Measurements from ENCODE around the gene INAFM2. TPM values are rescaled to one million over a fixed set of nuclear protein-coding genes. Genes with fewer than 3 reads are reported as not detected.

INAFM2 gene
- total RNA-seq, 1 experiment from 2014 or later: 25.4 TPM

- no CpG with 5 or more reads among the region's 2 CpGs for WGBS (ENCODE audit: extremely low coverage, insufficient read length, low lambda C conversion rate)
- no peak overlapping the region for H3K23ac ChIP-seq (ENCODE audit: insufficient read length, low read depth, low read length)
- Mint-ChIP-seq H3K36me3 (ENCODE audit: insufficient read depth in 1 of 3, low read depth in 3 of 3) (no peaks in the 10 kb centered on the region; a peak in 1 of 7 replicates), H3K9me3 (peaks cover 0 to 2% of the 10 kb centered on the region in 2 experiments; a peak in 1 of 5 replicates), H3K27me3 (ENCODE audit: low read depth) (peaks cover 24% of the 10 kb centered on the region), H3K4me1 (peaks cover 18 to 19% of the 10 kb centered on the region in 2 experiments), H3K4me3 (no peak overlapping the region), H3K27ac (no peak overlapping the region)
- no peak overlapping the region for H4K8ac ChIP-seq (replicated peaks; ENCODE audit: insufficient read length, low read depth, low read length)
- no peak overlapping the region for H2BK20ac ChIP-seq (ENCODE audit: low read depth, low read length, poor library complexity, severe bottlenecking)
- no peak overlapping the region for H3K4me2 ChIP-seq (ENCODE audit: insufficient read depth, insufficient read length, low read length)
- peaks cover 6% of the 10 kb centered on the region; the same call in 1 of the 2 replicates for H3K4me1 ChIP-seq (ENCODE audit: insufficient read depth, low read length)
- no peaks in the 10 kb centered on the region for H3K23me2 ChIP-seq (ENCODE audit: insufficient read length, low read depth, low read length, poor library complexity, severe bottlenecking)
- no peak overlapping the region for H2BK120ac ChIP-seq (ENCODE audit: low read depth, low read length, poor library complexity, severe bottlenecking)
- no peak overlapping the region for H3K27ac ChIP-seq (ENCODE audit: insufficient read length, low read depth, low read length)
- H4K5ac ChIP-seq (ENCODE audit: insufficient read length, low read depth, low read length): no peak overlapping the region
- no peaks in the 10 kb centered on the region for H3K79me2 ChIP-seq (ENCODE audit: insufficient read depth, low read length)
- H2AFZ ChIP-seq (ENCODE audit: low read length): no peak overlapping the region
- no peak overlapping the region for H3K4ac ChIP-seq (ENCODE audit: low read depth, low read length)
- no peak overlapping the region for H3K14ac ChIP-seq (ENCODE audit: insufficient read depth, low read length)
- no peaks in the 10 kb centered on the region for H3K9me3 ChIP-seq (ENCODE audit: control insufficient read depth, low read depth, low read length)
- no peak overlapping the region for H2BK15ac ChIP-seq (ENCODE audit: low read depth, low read length)
- H3K56ac ChIP-seq (ENCODE audit: insufficient read length, low read depth, low read length): no peak overlapping the region
- H2BK5ac ChIP-seq (ENCODE audit: insufficient read length, low read length): no peak overlapping the region
- H2BK12ac ChIP-seq (ENCODE audit: insufficient read length, low read depth, low read length): no peak overlapping the region
- H4K91ac ChIP-seq (ENCODE audit: insufficient read length, low read depth, low read length): no peak overlapping the region
- H3K79me1 ChIP-seq (ENCODE audit: insufficient read depth, low read depth, low read length, poor library complexity, severe bottlenecking): no peaks in the 10 kb centered on the region
- no peak overlapping the region for H3K18ac ChIP-seq (ENCODE audit: insufficient read length, low read depth, low read length)
- H3K27me3 ChIP-seq (ENCODE audit: insufficient read depth, low read length): no peaks in the 10 kb centered on the region; the same call in 1 of the 2 replicates
- no peak overlapping the region for H2AK5ac ChIP-seq (ENCODE audit: insufficient read length, low read length)
- no peak overlapping the region for H3T11ph ChIP-seq (ENCODE audit: low read length)
- TF ChIP-seq CTCF (conservative IDR thresholded peaks at IDR 0.05): no peak
- no peaks in the 10 kb centered on the region for H4K20me1 ChIP-seq (ENCODE audit: control insufficient read depth, insufficient read depth, insufficient read length)
- no peak for DNase-seq
- H3K9ac ChIP-seq (ENCODE audit: extremely low read depth, insufficient read length, low read length): no peak overlapping the region
Measured at GRCh38 chr15:40372981-40373380, 49.5 kb downstream of the INAFM2 start.

Other genes with a start within 250 kb of the INAFM2 start
- gene BMF, start 214.8 kb upstream of the INAFM2 start, total RNA-seq (2021): 13.2 and 15.0 TPM in 2 replicates
- gene BUB1B, start 162.6 kb upstream of the INAFM2 start, total RNA-seq (2021): 83.2 and 86.5 TPM in 2 replicates
- 7.0 and 7.4 TPM in 2 replicates for gene PAK6, start 84.6 kb upstream of the INAFM2 start, total RNA-seq (2021)
- 0.26 and 0.46 TPM in 2 replicates for gene ANKRD63, start 40.6 kb upstream of the INAFM2 start, total RNA-seq (2021)
- 5.7 and 7.4 TPM in 2 replicates for gene PLCB2, start 15.8 kb upstream of the INAFM2 start, total RNA-seq (2021)
- gene CCDC9B, start 17.2 kb downstream of the INAFM2 start, total RNA-seq (2021): 0.48 and 0.50 TPM in 2 replicates
- not detected in 2 replicates for gene PHGR1, start 27.3 kb downstream of the INAFM2 start, total RNA-seq (2021)
- gene DISP2, start 34.5 kb downstream of the INAFM2 start, total RNA-seq (2021): 0.59 and 1.3 TPM in 2 replicates
- gene KNSTRN, start 59.0 kb downstream of the INAFM2 start, total RNA-seq (2021): 53.9 TPM in 2 replicates
- 86.7 and 93.1 TPM in 2 replicates for gene IVD, start 82.1 kb downstream of the INAFM2 start, total RNA-seq (2021)
- gene BAHD1, start 117.3 kb downstream of the INAFM2 start, total RNA-seq (2021): 52.9 and 54.1 TPM in 2 replicates
- 24.4 and 25.7 TPM in 2 replicates for gene CHST14, start 147.3 kb downstream of the INAFM2 start, total RNA-seq (2021)
- gene CCDC32, start 241.3 kb downstream of the INAFM2 start, total RNA-seq (2021): 8.9 and 11.1 TPM in 2 replicates
- gene RPUSD2, start 245.6 kb downstream of the INAFM2 start, total RNA-seq (2021): 25.7 and 26.6 TPM in 2 replicates